MM.1S (cell line): Measurements from ENCODE around the gene MYO1G.

Experiments used
- DNase-seq: peaks from one replicate; pipeline ENCODE4 v3.0.0-alpha.2; 2015
- H2AFZ ChIP-seq: fragments of 300-600 bp; sonication (generic); 2 replicates; pipeline ENCODE4 v1.6.0; 2016; ENCODE audit warnings: antibody characterized with exemption, low read length
- H3F3A ChIP-seq: fragments of 300-600 bp; sonication (generic); 2 replicates; pipeline ENCODE4 v1.6.1; 2016; ENCODE audit warnings: mild to moderate bottlenecking, antibody characterized with exemption, low read length, moderate library complexity, mixed read lengths; ENCODE audit not compliant: insufficient read depth
- H3K27ac ChIP-seq: fragments of 300-600 bp; sonication (generic); 2 replicates; pipeline ENCODE4 v1.5.1; 2016; ENCODE audit warnings: mild to moderate bottlenecking, low read length
- H3K27me3 ChIP-seq: fragments of 300-600 bp; sonication (generic); replicated peaks from 2 replicates; pipeline ENCODE4 v1.6.0; 2016; ENCODE audit warnings: low read length; ENCODE audit not compliant: insufficient read depth
- H3K36me3 ChIP-seq: fragments of 300-600 bp; sonication (generic); replicated peaks from 2 replicates; pipeline ENCODE4 v1.6.1; 2016; ENCODE audit warnings: mild to moderate bottlenecking, low read length, mixed read lengths; ENCODE audit not compliant: insufficient read depth
- H3K4me1 ChIP-seq: fragments of 300-600 bp; sonication (generic); 2 replicates; pipeline ENCODE4 v1.6.1; 2016; ENCODE audit warnings: low read length, mixed read lengths
- H3K4me2 ChIP-seq: fragments of 300-600 bp; sonication (generic); 2 replicates; pipeline ENCODE4 v1.6.0; 2016; ENCODE audit warnings: low read depth, low read length
- H3K4me3 ChIP-seq: fragments of 300-600 bp; sonication (generic); 2 replicates; pipeline ENCODE4 v1.5.1; 2016; ENCODE audit warnings: low read length, mixed read lengths
- H3K79me2 ChIP-seq: fragments of 300-600 bp; sonication (generic); 2 replicates; pipeline ENCODE4 v1.6.1; 2016; ENCODE audit warnings: mixed run types, low read length, mixed read lengths
- H3K9ac ChIP-seq: fragments of 300-600 bp; sonication (generic); 2 replicates; pipeline ENCODE4 v1.6.1; 2016; ENCODE audit warnings: low read length, mixed read lengths
- H3K9me2 ChIP-seq: fragments of 300-600 bp; sonication (generic); replicated peaks from 2 replicates; pipeline ENCODE4 v1.6.1; 2016; ENCODE audit warnings: mild to moderate bottlenecking, low read length, mixed read lengths; ENCODE audit not compliant: insufficient read depth
- H3K9me3 ChIP-seq: fragments of 300-600 bp; sonication (generic); replicated peaks from 2 replicates; pipeline ENCODE4 v1.6.1; 2016; ENCODE audit warnings: mild to moderate bottlenecking, low read length, mixed read lengths; ENCODE audit not compliant: insufficient read depth
- H4K20me1 ChIP-seq: fragments of 300-600 bp; sonication (generic); 2 replicates; pipeline ENCODE4 v1.6.1; 2016; ENCODE audit warnings: mild to moderate bottlenecking, low read length, moderate library complexity, mixed read lengths; ENCODE audit not compliant: insufficient read depth
- EZH2 ChIP-seq: fragments of 300-600 bp; sonication (generic); optimal IDR thresholded peaks from 2 replicates; pipeline ENCODE3; 2017; ENCODE audit warnings: low read depth, mild to moderate bottlenecking, antibody characterized with exemption, low read length, mixed read lengths
- EZH2phosphoT487 ChIP-seq: fragments of 300-600 bp; sonication (generic); IDR thresholded peaks from 2 replicates; pipeline ENCODE4 v1.6.1; 2018; ENCODE audit warnings: antibody characterized with exemption, low read length
- TF ChIP-seq, protein P1 (sequence below): fragments of 300-600 bp; sonication (generic); IDR thresholded peaks from 2 replicates; pipeline ENCODE4 v1.5.1; 2016; ENCODE audit warnings: antibody characterized with exemption, low read length, mixed read lengths

The MYO1G gene

DNA sequence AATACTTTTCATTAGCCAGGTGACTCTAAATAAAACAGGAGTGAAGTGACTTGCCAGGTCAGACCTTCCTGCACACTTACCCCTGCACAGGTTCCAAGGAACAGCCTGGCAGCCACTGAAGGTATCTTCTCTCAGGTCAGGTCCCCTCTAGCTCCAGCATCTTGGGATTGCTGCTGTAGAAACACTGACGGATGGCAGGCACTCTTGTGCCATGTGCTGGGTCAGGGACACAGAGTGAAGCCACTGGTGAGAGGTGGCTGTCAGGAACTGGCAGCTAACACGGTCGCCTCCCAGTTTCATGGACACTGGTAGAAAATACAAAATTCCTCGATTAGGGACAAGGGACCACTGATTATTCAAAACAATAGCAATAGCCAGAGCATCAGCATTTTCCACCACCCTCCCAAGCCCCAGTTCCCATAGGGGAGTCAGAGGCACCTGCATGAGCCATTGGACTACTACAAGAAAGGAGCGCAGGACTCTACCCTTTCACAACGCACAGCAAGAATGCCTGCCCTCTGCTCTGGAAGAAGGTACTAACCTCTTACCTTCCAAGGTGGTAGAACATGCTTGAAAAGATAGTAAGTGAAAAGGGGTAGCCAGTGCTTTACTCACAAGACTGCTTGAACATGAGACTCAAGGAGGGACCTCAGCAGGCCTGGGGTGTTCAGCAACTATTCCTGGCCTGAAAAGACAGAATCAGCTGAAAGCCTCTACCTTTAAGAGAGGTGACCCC is 5.1 kb upstream of the MYO1G start:
- H3K9ac ChIP-seq = no peak overlapping the region
- H3K79me2 ChIP-seq = peaks cover 30% of the 10 kb centered on the region

DNA sequence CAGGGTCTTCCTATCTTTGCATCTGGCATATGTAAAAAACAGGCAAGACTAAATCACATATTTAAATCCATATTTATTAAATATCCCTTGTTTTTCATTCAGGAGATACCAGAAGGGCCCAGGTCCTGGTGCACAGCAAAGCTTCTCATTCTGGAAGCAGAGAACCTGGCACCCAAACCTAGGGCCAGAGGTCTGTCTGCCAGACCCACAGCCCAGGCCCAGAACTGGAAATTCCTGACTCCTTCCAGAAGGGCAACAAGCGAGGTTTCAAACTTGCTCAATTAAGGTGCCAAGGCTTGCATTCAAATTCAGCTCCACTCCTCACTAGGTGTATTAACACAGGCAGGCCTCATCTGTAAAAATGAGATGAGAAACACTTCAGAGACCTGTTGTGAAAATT is 4.2 kb upstream of the MYO1G start:
- Histone ChIP-seq H3K27ac (peak overlapping the region; percentile 19; the same call in 1 of the 2 replicates), H3K4me2 (peak overlapping the region; percentile 85; the same call in 1 of the 2 replicates), H3K9me3 (no peaks in the 10 kb centered on the region), H3K79me2 (peaks cover 30% of the 10 kb centered on the region), H3K4me1 (peaks cover 44% of the 10 kb centered on the region), H3K9me2 (no peaks in the 10 kb centered on the region), H2AFZ (no peak overlapping the region), H4K20me1 (no peaks in the 10 kb centered on the region), H3K4me3 (no peak overlapping the region), H3K36me3 (peaks cover 13% of the 10 kb centered on the region; the same call in 1 of the 2 replicates), H3K9ac (no peak overlapping the region), H3F3A (peaks cover 40% of the 10 kb centered on the region), H3K27me3 (no peaks in the 10 kb centered on the region)
- no peak for DNase-seq
- no peak for TF ChIP-seq EZH2
- no peak for TF ChIP-seq EZH2phosphoT487
- TF ChIP-seq, protein P1, sequence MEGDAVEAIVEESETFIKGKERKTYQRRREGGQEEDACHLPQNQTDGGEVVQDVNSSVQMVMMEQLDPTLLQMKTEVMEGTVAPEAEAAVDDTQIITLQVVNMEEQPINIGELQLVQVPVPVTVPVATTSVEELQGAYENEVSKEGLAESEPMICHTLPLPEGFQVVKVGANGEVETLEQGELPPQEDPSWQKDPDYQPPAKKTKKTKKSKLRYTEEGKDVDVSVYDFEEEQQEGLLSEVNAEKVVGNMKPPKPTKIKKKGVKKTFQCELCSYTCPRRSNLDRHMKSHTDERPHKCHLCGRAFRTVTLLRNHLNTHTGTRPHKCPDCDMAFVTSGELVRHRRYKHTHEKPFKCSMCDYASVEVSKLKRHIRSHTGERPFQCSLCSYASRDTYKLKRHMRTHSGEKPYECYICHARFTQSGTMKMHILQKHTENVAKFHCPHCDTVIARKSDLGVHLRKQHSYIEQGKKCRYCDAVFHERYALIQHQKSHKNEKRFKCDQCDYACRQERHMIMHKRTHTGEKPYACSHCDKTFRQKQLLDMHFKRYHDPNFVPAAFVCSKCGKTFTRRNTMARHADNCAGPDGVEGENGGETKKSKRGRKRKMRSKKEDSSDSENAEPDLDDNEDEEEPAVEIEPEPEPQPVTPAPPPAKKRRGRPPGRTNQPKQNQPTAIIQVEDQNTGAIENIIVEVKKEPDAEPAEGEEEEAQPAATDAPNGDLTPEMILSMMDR = no peak

More for the DNA sequence above, 5.1 kb upstream of the MYO1G start:
- Histone ChIP-seq H3K4me1 (peaks cover 44% of the 10 kb centered on the region), H3F3A (peaks cover 40% of the 10 kb centered on the region), H3K9me2 (no peaks in the 10 kb centered on the region), H3K9me3 (no peaks in the 10 kb centered on the region), H3K27ac (no peak overlapping the region; the same call in 1 of the 2 replicates), H4K20me1 (no peaks in the 10 kb centered on the region), H2AFZ (no peak overlapping the region), H3K4me2 (peak overlapping the region; percentile 85; the same call in 1 of the 2 replicates), H3K36me3 (peaks cover 13% of the 10 kb centered on the region; the same call in 1 of the 2 replicates), H3K4me3 (peak overlapping the region; percentile 78; the same call in 1 of the 2 replicates), H3K27me3 (no peaks in the 10 kb centered on the region)
- TF ChIP-seq, protein P1 = no peak
- TF ChIP-seq EZH2 = no peak
- no peak for DNase-seq

DNA sequence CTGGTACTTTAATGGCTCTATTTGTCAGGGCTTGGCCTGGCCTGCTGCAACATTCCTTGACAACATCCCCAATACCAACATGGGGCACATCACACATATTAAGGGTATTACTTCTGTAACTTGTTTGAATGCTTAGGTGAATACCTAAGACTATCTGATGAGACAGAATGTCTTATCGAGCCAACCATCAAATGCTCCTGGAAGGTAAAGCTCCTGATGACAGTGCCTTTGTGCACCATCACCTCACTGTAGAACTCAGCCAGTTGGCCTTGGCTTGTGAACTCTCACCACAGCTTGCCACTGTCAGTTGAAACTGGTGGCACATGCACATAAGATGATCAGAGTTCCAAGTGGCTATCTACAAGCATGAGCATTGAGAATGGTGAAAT is 3.7 kb upstream of the MYO1G start:
- H2AFZ ChIP-seq = no peak overlapping the region
- H3K27ac ChIP-seq = no peak overlapping the region
- H3K9me2 ChIP-seq = no peaks in the 10 kb centered on the region
- no peaks in the 10 kb centered on the region for H3K9me3 ChIP-seq
- no peak overlapping the region for H3K4me2 ChIP-seq
- H3F3A ChIP-seq = peaks cover 40% of the 10 kb centered on the region
- peaks cover 13% of the 10 kb centered on the region; the same call in 1 of the 2 replicates for H3K36me3 ChIP-seq
- no peaks in the 10 kb centered on the region for H3K27me3 ChIP-seq
- no peak for DNase-seq
- H3K4me3 ChIP-seq = no peak overlapping the region
- no peak overlapping the region for H3K9ac ChIP-seq
- TF ChIP-seq, protein P1 = no peak
- TF ChIP-seq EZH2phosphoT487 = no peak
- TF ChIP-seq EZH2 = no peak
- H4K20me1 ChIP-seq = no peaks in the 10 kb centered on the region
- peaks cover 30% of the 10 kb centered on the region for H3K79me2 ChIP-seq
- peaks cover 44% of the 10 kb centered on the region for H3K4me1 ChIP-seq
